Upper lobe of left lung (tissue), 4 donors: Measurements from ENCODE around the gene ELF1.
"Not testable (repeated sequence)": the region's sequence is repeated elsewhere in the genome, so short reads cannot be mapped to it uniquely, and the experiment has no call there.

ENCODE experiments used
- CTCF ChIP-seq, 6 experiments: fragments of 450-650 bp in 4 of 6; fragments of 200-600 bp in 2 of 6; sonication (generic) in 2 of 6; IDR thresholded peaks; one replicate each; pipeline ENCODE4 v1.5.1; 2016 to 2019; ENCODE audit warnings: antibody characterized with exemption in 6 of 6
- EP300 ChIP-seq, 4 donors: sonication (generic); formaldehyde crosslinking; IDR thresholded peaks; one replicate each; pipeline ENCODE4 v1.5.1; 2017; ENCODE audit warnings: antibody characterized with exemption in 4 of 4, control low read depth in 2 of 4
- POLR2A ChIP-seq, 4 donors: fragments of 450-650 bp; IDR thresholded peaks; one replicate each; pipeline ENCODE4 v1.5.1; 2016 to 2017; ENCODE audit warnings: antibody characterized with exemption in 4 of 4, mild to moderate bottlenecking in 2 of 4
- POLR2AphosphoS5 ChIP-seq, 2 donors: sonication (generic); formaldehyde crosslinking; IDR thresholded peaks; one replicate each; pipeline ENCODE4 v1.5.1; 2017; ENCODE audit warnings: antibody characterized with exemption in 2 of 2

GRCh38 chr13:40914863-40915262 lies 104.3 kb downstream of the ELF1 start:
- not testable (repeated sequence) for TF ChIP-seq POLR2AphosphoS5, POLR2A, CTCF, EP300 (IDR thresholded peaks at IDR 0.05)
